Pancreas (tissue), 10 donors: ENCODE measurements around the gene RPIA. TPM values are rescaled to one million over a fixed set of nuclear protein-coding genes. Genes with fewer than 3 reads are reported as not detected.

ENCODE experiments used
- ATAC-seq, 4 donors: fragments of 200-7000 bp; cut with Tn5 transposase; one replicate each; pipeline versions ENCODE4 v1.8.0 to v1.9.1; 2020; ENCODE audit warnings: mild to moderate bottlenecking in 4 of 4, moderate library complexity in 4 of 4
- DNase-seq, 6 donors: peaks; one replicate each; pipeline ENCODE4 v3.0.0-alpha.2; 2020
- FAIRE-seq: peaks from 2 replicates; lab custom pipeline; 2012; peaks lifted over from hg19 to GRCh38; lab: Jason Lieb, UNC
- H3K27ac ChIP-seq, 4 donors: fragments of 200-600 bp; sonication (generic); 1 replicate in 3 of 4; 2 replicates in 1 of 4; pipeline versions ENCODE4 v1.5.0 to v1.8.0; 2020
- H3K27me3 ChIP-seq, 4 donors: fragments of 200-600 bp; one replicate each; pipeline ENCODE4 v1.8.0; 2021
- H3K36me3 ChIP-seq, 3 donors: fragments of 200-600 bp; sonication (generic) in 1 of 3; one replicate each; pipeline versions ENCODE4 v1.5.0 to v1.8.0; 2020 to 2021
- H3K4me1 ChIP-seq, 3 donors: fragments of 200-600 bp; one replicate each; pipeline ENCODE4 v1.8.0; 2021
- H3K4me3 ChIP-seq, 4 donors: fragments of 200-600 bp; sonication (generic) in 2 of 4; one replicate each; pipeline versions ENCODE4 v1.5.0 to v1.8.0; 2020 to 2021
- H3K9me3 ChIP-seq, 4 donors: fragments of 200-600 bp; one replicate each; pipeline ENCODE4 v1.8.0; 2021
- WGBS, 2 donors: extraction: QIAGEN DNeasy Blood & Tissue Kit; methylation state at CpG; one replicate each; pipeline ENCODE4 v1.1.7; 2013; 5-methylcytosine and 5-hydroxymethylcytosine counted together
- intact Hi-C, 3 donors: fragments of 100-400 bp; cut with DNase I; formaldehyde crosslinking; loops; one replicate each; pipeline versions ENCODE4 v1.11.1 to v1.14.2; 2022
- polyA plus RNA-seq, 2 donors: library from polyadenylated mRNA; stranded (reverse); fragments of 200-250 nt; gene quantifications; one replicate each; pipeline ENCODE4 v1.2.3, GENCODE V29; 2013
- total RNA-seq, 6 donors: library from RNA; stranded (reverse); fragmentation: NEBNext Ultra II Directional in 4 of 6; extraction: Animal tissue kit (Norgen Biotek cat#: 25700) in 4 of 6; gene quantifications; one replicate each; pipeline versions ENCODE4 v1.2.1 to v1.2.4, GENCODE V29; 2021 to 2023
- TF ChIP-seq, protein P1 (sequence below), 4 donors: fragments of 200-600 bp; sonication (generic) in 3 of 4; IDR thresholded peaks; one replicate each; pipeline versions ENCODE4 v1.5.0 to v1.8.0; 2021; ENCODE audit warnings: antibody characterized with exemption in 4 of 4
- donor health status: healthy with polysubstance abuse.
- donor health status: DM: no; HTN: no; CAD: no; lungs with moderate emphysema.
- donor health status: DM: no; HTN: no; CAD: no.
- donor health status: control.
- donor health status: control.
- donor health status: Bipolar disorder and iron deficiency.
- donor health status: DM: yes; HTN: yes; CAD: no.
- donor health status: DM: no; HTN: no; CAD: no.
- donor health status: DM: no; HTN: no; CAD: no.
- donor health status: DM: yes; HTN: yes; CAD: no.

RPIA gene
- total and polyA plus RNA-seq, 8 donors: 8.5 to 15.4 (median 10.3) TPM

GRCh38 chr2:88697370-88698026 is 6.0 kb downstream of the RPIA start:
- no peak for FAIRE-seq
- Histone ChIP-seq H3K9me3 (no peaks in the 10 kb centered on the region), H3K4me1 (peaks cover 50 to 58% (median 53%) of the 10 kb centered on the region in 3 donors), H3K27me3 (no peaks in the 10 kb centered on the region), H3K27ac (peak overlapping the region in 2 of 4 donors; percentile 56 to 64), H3K36me3 (no peaks in the 10 kb centered on the region), H3K4me3 (no peak overlapping the region)
- intact Hi-C loops: no loop called here
- ATAC-seq: peak in 1 of 4 donors; percentile 22
- DNase-seq: no peak
- WGBS, 2 donors: 56 to 57% methylated on average over 3 of the region's 3 CpGs
- TF ChIP-seq, protein P1, sequence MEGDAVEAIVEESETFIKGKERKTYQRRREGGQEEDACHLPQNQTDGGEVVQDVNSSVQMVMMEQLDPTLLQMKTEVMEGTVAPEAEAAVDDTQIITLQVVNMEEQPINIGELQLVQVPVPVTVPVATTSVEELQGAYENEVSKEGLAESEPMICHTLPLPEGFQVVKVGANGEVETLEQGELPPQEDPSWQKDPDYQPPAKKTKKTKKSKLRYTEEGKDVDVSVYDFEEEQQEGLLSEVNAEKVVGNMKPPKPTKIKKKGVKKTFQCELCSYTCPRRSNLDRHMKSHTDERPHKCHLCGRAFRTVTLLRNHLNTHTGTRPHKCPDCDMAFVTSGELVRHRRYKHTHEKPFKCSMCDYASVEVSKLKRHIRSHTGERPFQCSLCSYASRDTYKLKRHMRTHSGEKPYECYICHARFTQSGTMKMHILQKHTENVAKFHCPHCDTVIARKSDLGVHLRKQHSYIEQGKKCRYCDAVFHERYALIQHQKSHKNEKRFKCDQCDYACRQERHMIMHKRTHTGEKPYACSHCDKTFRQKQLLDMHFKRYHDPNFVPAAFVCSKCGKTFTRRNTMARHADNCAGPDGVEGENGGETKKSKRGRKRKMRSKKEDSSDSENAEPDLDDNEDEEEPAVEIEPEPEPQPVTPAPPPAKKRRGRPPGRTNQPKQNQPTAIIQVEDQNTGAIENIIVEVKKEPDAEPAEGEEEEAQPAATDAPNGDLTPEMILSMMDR (IDR thresholded peaks at IDR 0.05): no peak

DNA sequence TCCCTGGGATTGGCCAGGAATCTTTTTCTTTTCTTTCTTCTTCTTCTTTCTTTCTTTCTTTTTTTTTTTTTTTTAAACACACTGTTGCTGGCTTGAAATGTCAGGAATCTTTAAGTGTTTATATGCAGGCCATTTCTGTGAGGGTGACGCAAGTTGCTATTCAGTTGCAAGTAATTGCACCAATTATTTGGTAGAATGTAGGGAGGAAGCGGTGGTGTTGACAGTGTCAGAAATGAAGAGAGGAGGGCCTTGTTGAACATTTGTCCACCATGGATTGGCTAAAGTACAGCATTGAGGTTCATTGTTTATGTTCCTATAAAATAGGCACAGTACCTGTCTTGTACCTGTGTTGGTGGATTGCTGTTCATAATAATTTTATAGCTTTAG is 6.5 kb downstream of the RPIA start:
- TF ChIP-seq, protein P1 (IDR thresholded peaks at IDR 0.05): no peak
- no peak for FAIRE-seq
- H3K4me1 ChIP-seq: peaks cover 50 to 55% (median 51%) of the 10 kb centered on the region in 3 donors
- H3K9me3 ChIP-seq: no peaks in the 10 kb centered on the region
- 93 to 94% methylated on average over 2 of the region's 2 CpGs for WGBS, 2 donors
- peaks cover 0 to 2% (median 0%) of the 10 kb centered on the region in 3 donors for H3K36me3 ChIP-seq
- intact Hi-C loops: no loop called here
- no peak for DNase-seq
- peak overlapping the region in 3 of 4 donors; percentile 31 to 64 (median 56) for H3K27ac ChIP-seq
- no peak overlapping the region for H3K4me3 ChIP-seq
- ATAC-seq: no peak
- H3K27me3 ChIP-seq: no peaks in the 10 kb centered on the region

DNA sequence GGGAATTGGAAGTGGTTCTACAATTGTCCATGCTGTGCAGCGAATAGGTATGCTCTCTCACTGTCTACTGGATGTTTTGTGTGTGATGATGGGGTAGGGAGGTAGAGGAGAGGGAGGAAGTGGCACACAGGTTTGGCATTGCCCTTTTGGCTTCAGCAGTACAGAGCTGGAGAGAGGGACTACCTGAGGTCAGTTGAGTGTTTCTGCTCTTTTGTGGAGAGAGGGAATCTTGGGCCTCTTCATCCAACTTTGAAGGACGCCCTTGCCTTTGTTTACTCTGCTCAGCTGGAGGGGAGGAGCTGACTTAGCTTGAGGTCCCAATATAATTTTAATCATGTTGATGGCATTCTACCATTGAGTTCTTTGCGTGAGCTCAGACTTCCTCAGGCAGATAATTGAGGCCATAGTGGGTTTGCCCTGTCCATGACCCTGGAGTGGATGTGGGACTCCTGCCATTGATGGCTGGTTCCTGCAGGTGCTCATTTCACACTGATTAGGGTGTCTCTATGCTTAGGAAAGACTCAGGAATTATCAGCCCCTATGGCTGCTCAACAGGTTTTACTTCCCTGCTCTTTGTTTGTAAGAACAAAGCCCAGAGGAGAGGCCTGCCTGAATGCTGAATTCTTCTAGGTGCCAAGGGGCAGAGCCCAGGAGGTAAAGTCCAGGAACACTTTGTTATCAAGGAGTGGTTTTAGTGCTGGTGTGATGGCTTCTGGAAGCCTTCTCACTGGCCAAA is 7.2 kb downstream of the RPIA start:
- no peaks in the 10 kb centered on the region for H3K27me3 ChIP-seq
- DNase-seq (peak in 5 of 6 donors; percentile 64 to 88 (median 81)), FAIRE-seq (no peak)

DNA sequence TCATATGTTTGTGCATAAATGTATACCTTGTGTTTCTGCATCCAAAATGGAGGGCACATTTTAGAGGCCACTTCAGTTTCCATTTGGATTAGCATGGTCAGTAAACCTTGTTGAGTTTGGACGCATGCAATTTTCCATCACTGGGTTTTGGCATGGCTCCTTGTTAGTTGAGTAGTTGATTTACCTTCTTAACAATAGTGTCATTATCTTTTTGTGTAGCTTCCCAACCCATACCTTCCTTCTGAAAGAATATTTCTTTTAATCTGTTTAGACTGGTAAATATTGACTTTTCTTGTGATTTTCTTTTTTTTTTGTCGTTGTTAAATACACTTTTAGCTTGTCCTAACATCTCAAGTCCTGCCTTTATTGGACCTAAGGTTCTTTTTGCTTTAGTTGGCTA is 15.5 kb downstream of the RPIA start:
- no peak for FAIRE-seq
- intact Hi-C loops: no loop called here
- DNase-seq: no peak
- peaks cover 0 to 6% (median 0%) of the 10 kb centered on the region in 3 donors for H3K36me3 ChIP-seq
- H3K27me3 ChIP-seq: no peaks in the 10 kb centered on the region
- no peak for ATAC-seq
- no peak overlapping the region for H3K27ac ChIP-seq
- TF ChIP-seq, protein P1 (IDR thresholded peaks at IDR 0.05): no peak
- H3K9me3 ChIP-seq: no peaks in the 10 kb centered on the region
- 20 to 24% methylated on average over 2 of the region's 2 CpGs for WGBS, 2 donors
- peaks cover 8 to 21% (median 17%) of the 10 kb centered on the region in 3 donors for H3K4me1 ChIP-seq
- H3K4me3 ChIP-seq: no peak overlapping the region

More for the DNA sequence above, 7.2 kb downstream of the RPIA start:
- Histone ChIP-seq H3K4me1 (peaks cover 46 to 50% (median 48%) of the 10 kb centered on the region in 3 donors), H3K27ac (peak overlapping the region; percentile 0 to 64 (median 44)), H3K4me3 (no peak overlapping the region), H3K9me3 (no peaks in the 10 kb centered on the region), H3K36me3 (peaks cover 0 to 6% (median 0%) of the 10 kb centered on the region in 3 donors)
- TF ChIP-seq, protein P1 (IDR thresholded peaks at IDR 0.05): no peak
- ATAC-seq: peak; percentile 82 to 92 (median 90)
- intact Hi-C loops: no loop called here
- WGBS, 2 donors: 41 to 49% methylated on average over 3 of the region's 3 CpGs
